Endothelial cell of umbilical vein (primary cell): ENCODE data around the gene BTBD17. TPM values are rescaled to one million over a fixed set of nuclear protein-coding genes. Genes with fewer than 3 reads are reported as not detected.

Experiments used
- BruUV-seq: library from RNA; stranded (reverse); fragments of 400-500 nt; replicated peaks from 2 replicates; lab custom pipeline; 2021; lab: Mats Ljungman, UMichigan
- CTCF ChIA-PET: fragments of 300-600, 350-600 bp; sonication (Branson Sonifier 250); formaldehyde crosslinking; loops from one replicate; lab custom pipeline; 2021; ENCODE audit warnings: antibody characterized with exemption, inconsistent platforms; lab: Charles Lee
- POLR2A ChIA-PET: fragments of 300-600, 350-600 bp; sonication (Branson Sonifier 250); formaldehyde crosslinking; loops from one replicate; lab custom pipeline; 2021; ENCODE audit warnings: antibody characterized with exemption, inconsistent platforms; lab: Charles Lee
- DNase-seq: peaks from one replicate; pipeline ENCODE4 v3.0.0-alpha.2; 2011; ENCODE audit warnings: low read depth, low spot score
- FAIRE-seq: peaks from 2 replicates; lab custom pipeline; 2011; peaks lifted over from hg19 to GRCh38; lab: Jason Lieb, UNC
- H2AFZ ChIP-seq: 2 replicates; pipeline ENCODE4 v1.6.0; 2012; ENCODE audit warnings: low read depth, low read length, control low read depth, inconsistent platforms
- H3K27ac ChIP-seq: 2 replicates; pipeline ENCODE4 v1.5.1; 2011; ENCODE audit warnings: low read depth, mild to moderate bottlenecking, control low read depth, low read length, moderate library complexity; ENCODE audit not compliant: insufficient read depth
- H3K27me3 ChIP-seq, 2 experiments: 2 replicates each; pipeline versions ENCODE4 v1.6.0 to v1.6.1; 2011; ENCODE audit warnings: low read length in 2 of 2, mixed read lengths in 1 of 2; ENCODE audit not compliant: control insufficient read depth in 2 of 2, insufficient read depth in 2 of 2
- H3K36me3 ChIP-seq, 2 experiments: 2 replicates in 1 of 2; 3 replicates in 1 of 2; pipeline ENCODE4 v1.5.1; 2011; ENCODE audit warnings: low read length in 2 of 2, mild to moderate bottlenecking in 1 of 2, moderate library complexity in 1 of 2; ENCODE audit not compliant: control insufficient read depth in 2 of 2, insufficient read depth in 2 of 2; ENCODE audit errors: extremely low read depth in 1 of 2
- H3K4me1 ChIP-seq: 3 replicates; pipeline ENCODE4 v1.5.1; 2011; ENCODE audit warnings: mild to moderate bottlenecking, low read length; ENCODE audit not compliant: control insufficient read depth, insufficient read depth; ENCODE audit errors: extremely low read depth
- H3K4me2 ChIP-seq: 2 replicates; pipeline ENCODE4 v1.6.1; 2011; ENCODE audit warnings: low read length, control low read depth, mixed read lengths; ENCODE audit not compliant: insufficient read depth
- H3K4me3 ChIP-seq, 3 experiments: fragments of 200-600 bp in 1 of 3; sonication (generic), shearing (Covaris generic) in 1 of 3; replicated peaks in 1 of 3; 2 replicates each; pipeline ENCODE4 v1.5.1; 2011 to 2016; ENCODE audit warnings: control low read depth in 3 of 3, low read length in 3 of 3, mild to moderate bottlenecking in 2 of 3, inconsistent platforms in 1 of 3, low read depth in 1 of 3, moderate library complexity in 1 of 3; ENCODE audit not compliant: insufficient read depth in 1 of 3
- H3K79me2 ChIP-seq: 2 replicates; pipeline ENCODE4 v1.6.0; 2012; ENCODE audit warnings: low read length, inconsistent platforms; ENCODE audit not compliant: control insufficient read depth, insufficient read depth
- H3K9ac ChIP-seq: replicated peaks from 2 replicates; pipeline ENCODE3; 2011; ENCODE audit warnings: low read length, control low read depth; ENCODE audit not compliant: insufficient read depth; ENCODE audit errors: extremely low read depth
- H3K9me1 ChIP-seq: replicated peaks from 3 replicates; pipeline ENCODE4 v1.6.0; 2011; ENCODE audit warnings: mild to moderate bottlenecking, low read length; ENCODE audit not compliant: control insufficient read depth, insufficient read depth; ENCODE audit errors: extremely low read depth
- H3K9me3 ChIP-seq: replicated peaks from 2 replicates; pipeline ENCODE4 v1.5.1; 2012; ENCODE audit warnings: low read length, inconsistent platforms; ENCODE audit not compliant: control insufficient read depth, insufficient read depth
- H4K20me1 ChIP-seq: replicated peaks from 2 replicates; pipeline ENCODE3; 2011; ENCODE audit warnings: mild to moderate bottlenecking, low read length; ENCODE audit not compliant: control insufficient read depth, insufficient read depth; ENCODE audit errors: extremely low read depth
- EZH2 ChIP-seq: IDR thresholded peaks from 2 replicates; pipeline ENCODE4 v1.6.1; 2012; ENCODE audit warnings: borderline replicate concordance, low read depth, mild to moderate bottlenecking, moderate library complexity, low read length, inconsistent platforms; ENCODE audit not compliant: severe bottlenecking
- FOS ChIP-seq: IDR thresholded peaks from 2 replicates; pipeline ENCODE4 v1.6.1; 2011; ENCODE audit warnings: mild to moderate bottlenecking, low read length, moderate library complexity, borderline replicate concordance; ENCODE audit not compliant: insufficient read depth
- JUN ChIP-seq: IDR thresholded peaks from 2 replicates; pipeline ENCODE4 v1.6.1; 2011; ENCODE audit warnings: borderline replicate concordance, low read depth; ENCODE audit not compliant: insufficient read length, insufficient read depth
- dilution Hi-C: fragments of 300-500 bp; cut with MboI; formaldehyde crosslinking; loops from one replicate; pipeline ENCODE4 v1.15.0; 2019; ENCODE audit warnings: low sequenced_read_pairs; ENCODE audit not compliant: extremely low pct_ligation_motif_present
- intact Hi-C: fragments of 100-400 bp; cut with micrococcal nuclease; formaldehyde crosslinking; loops from one replicate; pipeline ENCODE4 v1.10.0; 2022
- polyA plus RNA-seq, 4 experiments: library from polyadenylated mRNA; depleted of rRNA in 3 of 4; stranded (reverse) in 3 of 4; unstranded in 1 of 4; fragments of >200 nt; gene quantifications; 2 replicates each; pipeline versions ENCODE4 v1.2.1 to v1.2.3, GENCODE V29; 2011 to 2012; ENCODE audit warnings: missing spikeins in 1 of 4
- total RNA-seq: library from RNA; stranded (reverse); gene quantifications from 2 replicates; pipeline ENCODE4 v1.2.3, GENCODE V29; 2021
- TF ChIP-seq, protein P1 (sequence below), 2 donors: IDR thresholded peaks; 1 replicate in 1 of 2; 2 replicates in 1 of 2; pipeline ENCODE4 v1.5.1; 2011; ENCODE audit warnings: low read length in 2 of 2, mild to moderate bottlenecking in 2 of 2, moderate library complexity in 2 of 2, control low read depth in 1 of 2, inconsistent platforms in 1 of 2, low read depth in 1 of 2; ENCODE audit not compliant: insufficient read depth in 1 of 2; ENCODE audit errors: extremely low read depth in 1 of 2
- TF ChIP-seq, protein P2 (sequence below): IDR thresholded peaks from 2 replicates; pipeline ENCODE4 v1.6.1; 2011; ENCODE audit not compliant: insufficient read depth, insufficient read length

The BTBD17 gene
- total and polyA plus RNA-seq, 2 donors (not counting 3 experiments of a cell fraction or from before 2014, with no cell fraction given) = not detected

DNA sequence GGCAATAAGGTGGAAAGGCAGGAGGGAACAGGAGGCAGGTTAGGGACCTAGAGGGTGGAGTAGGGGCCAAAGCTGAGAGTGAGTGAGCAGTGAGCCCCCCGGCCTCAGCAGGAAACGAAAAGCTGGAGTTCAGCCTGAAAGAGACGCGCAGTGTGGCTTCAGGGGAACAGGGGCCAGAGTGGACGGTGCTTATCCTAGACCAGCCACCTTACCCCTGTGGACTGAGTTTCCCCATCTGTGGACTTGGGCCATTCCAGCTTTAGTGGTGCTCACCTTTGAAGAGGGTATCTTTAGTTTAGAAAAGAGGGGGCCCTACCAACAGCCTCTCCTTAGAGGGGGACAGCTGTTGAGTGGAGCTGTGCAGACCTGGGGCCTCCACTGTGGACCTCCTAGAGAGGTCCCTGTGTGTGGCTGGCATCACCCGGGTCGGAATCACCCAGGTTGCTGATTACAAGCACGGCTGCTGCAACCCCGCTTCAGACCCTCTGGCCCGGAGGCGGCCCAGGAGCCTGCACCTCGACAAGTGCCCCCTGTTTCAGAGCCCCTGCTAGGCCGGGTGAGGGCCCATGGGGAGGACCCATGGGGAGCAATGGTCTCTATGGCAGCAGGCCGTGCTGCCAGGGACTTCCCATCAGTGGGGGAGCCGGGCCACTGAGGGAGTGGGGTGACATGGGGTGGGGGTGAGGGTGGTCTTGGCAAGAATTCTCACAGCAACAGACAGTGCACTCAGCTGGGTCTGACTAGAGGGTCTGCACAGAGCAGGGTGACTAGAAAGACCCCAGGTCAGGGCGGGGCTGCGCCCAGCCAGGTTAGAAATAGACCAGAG lies 8.2 kb upstream of the BTBD17 start:
- intact Hi-C loops (loop anchor here (5.0 kb wide), 1 partner anchor 158 kb away; the partner anchor contains the start of gene TTYH2), dilution Hi-C loops (no loop called here)
- BruUV-seq = no TSS peak
- no peak overlapping the region for H2AFZ ChIP-seq
- no peak overlapping the region for H3K4me2 ChIP-seq
- no peaks in the 10 kb centered on the region for H4K20me1 ChIP-seq
- H3K9me3 ChIP-seq = no peaks in the 10 kb centered on the region
- no peaks in the 10 kb centered on the region for H3K9me1 ChIP-seq
- H3K4me3 ChIP-seq = no peak overlapping the region
- FAIRE-seq (no peak), DNase-seq (no peak)
- H3K27me3 ChIP-seq = no peaks in the 10 kb centered on the region
- TF ChIP-seq, protein P1, sequence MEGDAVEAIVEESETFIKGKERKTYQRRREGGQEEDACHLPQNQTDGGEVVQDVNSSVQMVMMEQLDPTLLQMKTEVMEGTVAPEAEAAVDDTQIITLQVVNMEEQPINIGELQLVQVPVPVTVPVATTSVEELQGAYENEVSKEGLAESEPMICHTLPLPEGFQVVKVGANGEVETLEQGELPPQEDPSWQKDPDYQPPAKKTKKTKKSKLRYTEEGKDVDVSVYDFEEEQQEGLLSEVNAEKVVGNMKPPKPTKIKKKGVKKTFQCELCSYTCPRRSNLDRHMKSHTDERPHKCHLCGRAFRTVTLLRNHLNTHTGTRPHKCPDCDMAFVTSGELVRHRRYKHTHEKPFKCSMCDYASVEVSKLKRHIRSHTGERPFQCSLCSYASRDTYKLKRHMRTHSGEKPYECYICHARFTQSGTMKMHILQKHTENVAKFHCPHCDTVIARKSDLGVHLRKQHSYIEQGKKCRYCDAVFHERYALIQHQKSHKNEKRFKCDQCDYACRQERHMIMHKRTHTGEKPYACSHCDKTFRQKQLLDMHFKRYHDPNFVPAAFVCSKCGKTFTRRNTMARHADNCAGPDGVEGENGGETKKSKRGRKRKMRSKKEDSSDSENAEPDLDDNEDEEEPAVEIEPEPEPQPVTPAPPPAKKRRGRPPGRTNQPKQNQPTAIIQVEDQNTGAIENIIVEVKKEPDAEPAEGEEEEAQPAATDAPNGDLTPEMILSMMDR (IDR thresholded peaks at IDR 0.05; ENCODE audit: extremely low read depth in 1 of 2, insufficient read depth in 1 of 2, low read depth in 1 of 2, low read length in 2 of 2) = no peak
- TF ChIP-seq JUN (no peak), FOS (no peak), EZH2 (no peak)
- TF ChIP-seq, protein P2, sequence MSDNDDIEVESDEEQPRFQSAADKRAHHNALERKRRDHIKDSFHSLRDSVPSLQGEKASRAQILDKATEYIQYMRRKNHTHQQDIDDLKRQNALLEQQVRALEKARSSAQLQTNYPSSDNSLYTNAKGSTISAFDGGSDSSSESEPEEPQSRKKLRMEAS = no peak
- no peak overlapping the region for H3K27ac ChIP-seq
- no peaks in the 10 kb centered on the region for H3K4me1 ChIP-seq
- H3K36me3 ChIP-seq = no peaks in the 10 kb centered on the region
- ChIA-PET POLR2A (no interaction called here), CTCF (interaction anchor here (0.8 to 4.9 kb wide), 8 partner anchors 9 to 130 kb away, joined by 3 to 64 read pairs (median 4); no protein-coding TSS in a partner anchor)
- H3K79me2 ChIP-seq = no peaks in the 10 kb centered on the region
- no peak overlapping the region for H3K9ac ChIP-seq
